IgD-negative memory B cell (primary cell): Measurements from ENCODE around the gene OR4K5. TPM values are rescaled to one million over a fixed set of nuclear protein-coding genes. Genes with fewer than 3 reads are reported as not detected.
"Not testable (repeated sequence)": the region's sequence is repeated elsewhere in the genome, so short reads cannot be mapped to it uniquely, and the experiment has no call there.

Source experiments
- H3K27ac Mint-ChIP-seq, 3 donors: one replicate each; pipeline ENCODE4 v1.8.0; 2020 to 2022; ENCODE audit warnings: mild to moderate bottlenecking in 3 of 3, mixed read lengths in 3 of 3, moderate library complexity in 1 of 3
- H3K27me3 Mint-ChIP-seq: one replicate; pipeline ENCODE4 v1.8.0; 2021; ENCODE audit warnings: mixed read lengths
- H3K36me3 Mint-ChIP-seq: one replicate; pipeline ENCODE4 v1.8.0; 2020; ENCODE audit warnings: mild to moderate bottlenecking, mixed read lengths
- H3K4me1 Mint-ChIP-seq, 3 donors: one replicate each; pipeline ENCODE4 v1.8.0; 2020 to 2022; ENCODE audit warnings: mixed read lengths in 3 of 3, mild to moderate bottlenecking in 1 of 3
- H3K4me3 Mint-ChIP-seq, 4 donors: one replicate each; pipeline ENCODE4 v1.8.0; 2020 to 2022; ENCODE audit warnings: mild to moderate bottlenecking in 4 of 4, mixed read lengths in 4 of 4, moderate library complexity in 3 of 4
- H3K9me3 Mint-ChIP-seq, 3 donors: one replicate each; pipeline ENCODE4 v1.8.0; 2020 to 2021; ENCODE audit warnings: mixed read lengths in 3 of 3, mild to moderate bottlenecking in 1 of 3
- polyA plus RNA-seq: library from polyadenylated mRNA; unstranded; fragments of 300-500 nt; fragmentation: Illumina TruSeq; gene quantifications from one replicate; pipeline ENCODE4 v1.2.3, GENCODE V29; 2021

Gene OR4K5
- polyA plus RNA-seq, 1 donor from 2014 or later = not detected

GRCh38 chr14:19947413-19948090 is 27.1 kb downstream of the OR4K5 start:
- peaks cover 0 to 2% (median 0%) of the 10 kb centered on the region in 3 donors for H3K4me1 Mint-ChIP-seq
- no peaks in the 10 kb centered on the region for H3K36me3 Mint-ChIP-seq
- no peak overlapping the region for H3K27ac Mint-ChIP-seq
- H3K27me3 Mint-ChIP-seq = no peaks in the 10 kb centered on the region
- H3K9me3 Mint-ChIP-seq = peaks cover 0 to 3% (median 2%) of the 10 kb centered on the region in 3 donors
- H3K4me3 Mint-ChIP-seq = no peak overlapping the region

GRCh38 chr14:19949218-19949617 is 28.8 kb downstream of the OR4K5 start:
- H3K27ac Mint-ChIP-seq = no peak overlapping the region
- no peak overlapping the region for H3K4me3 Mint-ChIP-seq
- peaks cover 0 to 3% (median 2%) of the 10 kb centered on the region in 3 donors for H3K9me3 Mint-ChIP-seq
- peaks cover 0 to 2% (median 0%) of the 10 kb centered on the region in 3 donors for H3K4me1 Mint-ChIP-seq
- H3K27me3 Mint-ChIP-seq = no peaks in the 10 kb centered on the region
- no peaks in the 10 kb centered on the region for H3K36me3 Mint-ChIP-seq

DNA sequence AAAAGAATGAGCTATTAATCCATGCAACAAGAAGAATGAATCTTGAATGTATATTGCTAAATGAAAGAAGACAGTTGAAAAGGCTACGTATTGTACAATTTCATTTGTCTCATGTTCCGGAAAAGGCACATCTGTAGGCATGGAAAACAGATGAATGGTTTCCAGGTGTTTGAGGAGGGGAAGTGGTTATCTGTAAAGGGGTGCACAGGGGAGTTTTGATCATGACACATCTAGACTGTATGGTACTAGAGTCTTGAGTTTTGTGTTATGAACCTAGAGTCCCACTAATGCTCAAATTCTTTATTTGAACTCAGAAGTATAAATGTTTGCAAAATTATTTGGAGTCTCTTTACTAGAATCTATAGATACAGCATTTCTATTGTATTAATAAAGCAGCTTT is 49.3 kb downstream of the OR4K5 start:
- H3K36me3 Mint-ChIP-seq, H3K27ac Mint-ChIP-seq, H3K4me1 Mint-ChIP-seq: not testable (repeated sequence)

More for the DNA sequence above, 49.3 kb downstream of the OR4K5 start:
- not testable (repeated sequence) for H3K4me3 Mint-ChIP-seq, H3K9me3 Mint-ChIP-seq, H3K27me3 Mint-ChIP-seq

Other genes starting within 250 kb of the OR4K5 start
- not detected for gene OR11H2, start 206.7 kb upstream of the OR4K5 start, polyA plus RNA-seq
- gene OR4Q3, start 177.0 kb upstream of the OR4K5 start, polyA plus RNA-seq = not detected
- not detected for gene OR4M1, start 147.1 kb upstream of the OR4K5 start, polyA plus RNA-seq
- not detected for gene OR4N2, start 116.8 kb upstream of the OR4K5 start, polyA plus RNA-seq
- not detected for gene OR4K2, start 45.5 kb upstream of the OR4K5 start, polyA plus RNA-seq
- not detected for gene OR4K1, start 10.3 kb downstream of the OR4K5 start, polyA plus RNA-seq
- not detected for gene OR4K15, start 55.0 kb downstream of the OR4K5 start, polyA plus RNA-seq
- gene OR4Q2, start 81.6 kb downstream of the OR4K5 start, polyA plus RNA-seq = not detected
- gene OR4K14, start 98.7 kb downstream of the OR4K5 start, polyA plus RNA-seq = not detected
- not detected for gene OR4K13, start 115.4 kb downstream of the OR4K5 start, polyA plus RNA-seq
- not detected for gene OR4L1, start 139.4 kb downstream of the OR4K5 start, polyA plus RNA-seq
- not detected for gene OR4K17, start 190.1 kb downstream of the OR4K5 start, polyA plus RNA-seq
- gene OR4N5, start 218.2 kb downstream of the OR4K5 start, polyA plus RNA-seq = not detected